Activated CD8-positive, alpha-beta memory T cell treated with anti-CD3 and anti-CD28 coated beads, Interleukin-2, amount 10 ng/mL, durations not matched to agents 7 days and 5 days (primary cell): Measurements from ENCODE around the gene TRIM50. TPM values are rescaled to one million over a fixed set of nuclear protein-coding genes. Genes with fewer than 3 reads are reported as not detected.
"Not testable (repeated sequence)": the region's sequence is repeated elsewhere in the genome, so short reads cannot be mapped to it uniquely, and the experiment has no call there.

ENCODE experiments used
- ATAC-seq: fragments of 150-1000 bp; cut with Tn5 transposase; one replicate; pipeline ENCODE4 v1.10.0; 2021; ENCODE audit warnings: moderate library complexity
- CTCF ChIA-PET: fragments of 350-600 bp; sonication (Branson Sonifier 250); formaldehyde crosslinking; loops from one replicate; lab custom pipeline; 2021; ENCODE audit warnings: antibody characterized with exemption; lab: Charles Lee
- DNase-seq: peaks from one replicate; pipeline ENCODE4 v3.0.0-alpha.2; 2020
- H3K27ac Mint-ChIP-seq: one replicate; pipeline ENCODE4 v1.8.0; 2021; ENCODE audit warnings: mild to moderate bottlenecking, mixed read lengths
- H3K27me3 Mint-ChIP-seq: one replicate; pipeline ENCODE4 v1.8.0; 2021; ENCODE audit warnings: mixed read lengths
- H3K36me3 Mint-ChIP-seq: one replicate; pipeline ENCODE4 v1.8.0; 2021; ENCODE audit warnings: mild to moderate bottlenecking, mixed read lengths
- H3K4me1 Mint-ChIP-seq: one replicate; pipeline ENCODE4 v1.8.0; 2021; ENCODE audit warnings: mixed read lengths
- H3K4me3 Mint-ChIP-seq: one replicate; pipeline ENCODE4 v1.8.0; 2021; ENCODE audit warnings: mild to moderate bottlenecking, moderate library complexity, mixed read lengths
- H3K9me3 Mint-ChIP-seq: one replicate; pipeline ENCODE4 v1.8.0; 2022; ENCODE audit warnings: low read depth, mixed read lengths
- total RNA-seq, 2 experiments: library from RNA; stranded (reverse); gene quantifications; one replicate each; pipeline ENCODE4 v1.2.3, GENCODE V29; 2021

Gene TRIM50
- total RNA-seq, result not detected

DNA sequence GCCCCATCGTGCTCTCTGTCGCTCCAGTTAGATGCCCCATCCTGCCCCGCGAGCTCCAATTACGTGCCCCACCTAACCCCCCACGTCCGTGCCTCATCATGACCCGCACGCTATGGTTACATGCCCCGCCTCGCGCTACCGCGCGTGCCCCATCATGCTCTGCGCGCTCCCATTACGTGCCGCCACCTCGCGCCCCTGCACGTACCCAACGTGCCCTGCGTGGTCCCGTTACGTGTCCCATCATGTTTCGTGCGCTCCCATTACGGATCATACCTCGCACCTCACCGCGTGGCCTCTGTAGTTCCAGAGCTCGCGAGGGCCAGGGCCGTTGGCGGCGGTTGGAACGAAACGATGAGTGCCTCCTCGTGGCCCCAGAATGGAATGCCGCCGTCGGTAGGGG is at the start of gene TRIM50, which contains the start of gene FKBP6:
TSS of gene TRIM50 (minus strand) at position 161 of the 400 bp plus-strand sequence. CDS start 3,295 bp downstream, outside the sequence.
TSS of gene FKBP6 (plus strand) at position 240 of the 400 bp plus-strand sequence. CDS start 268 bp downstream, outside the sequence.
- H3K36me3 Mint-ChIP-seq, H3K27ac Mint-ChIP-seq, H3K4me3 Mint-ChIP-seq, H3K9me3 Mint-ChIP-seq, CTCF ChIA-PET, ATAC-seq, H3K27me3 Mint-ChIP-seq, DNase-seq: not testable (repeated sequence)
- H3K4me1 Mint-ChIP-seq, result peaks cover 14% of the 10 kb centered on the region

DNA sequence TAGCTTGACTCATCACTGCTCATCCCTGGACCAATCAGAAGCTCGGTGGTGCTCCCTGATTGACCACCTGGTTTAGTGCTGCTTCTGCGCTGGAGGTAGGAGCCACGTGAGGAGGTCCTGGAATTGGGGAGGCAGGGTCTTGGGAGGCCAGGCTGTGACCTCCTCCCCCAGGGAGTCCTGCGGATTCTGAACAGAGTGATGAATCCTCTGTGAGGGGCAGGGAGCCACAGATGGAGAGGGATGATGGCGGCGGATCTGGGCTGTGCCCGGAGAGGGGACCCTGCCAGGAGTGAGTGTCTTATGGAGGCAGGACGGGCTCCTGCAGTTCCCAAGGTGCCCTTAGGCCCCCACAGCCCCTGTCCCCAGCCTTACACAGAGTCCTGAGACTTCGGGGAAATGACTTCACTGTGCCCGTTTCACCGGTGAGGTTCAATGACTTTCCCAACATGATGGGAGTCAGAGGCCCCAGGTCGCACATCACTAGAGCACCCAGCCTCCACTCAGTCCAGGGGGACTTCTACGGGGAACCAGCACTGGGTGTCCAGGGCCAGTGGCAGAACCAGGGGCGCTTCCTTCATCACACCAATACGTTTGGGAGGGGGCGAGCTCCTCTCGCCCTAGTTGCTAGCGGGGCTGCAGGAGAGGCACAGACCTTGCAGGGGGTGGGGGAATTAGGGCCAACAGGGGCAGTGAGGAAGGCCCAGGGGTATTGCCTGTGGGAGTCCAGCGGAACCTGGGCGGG is 49.0 kb upstream of the TRIM50 start:
- Mint-ChIP-seq H3K27ac (no peak overlapping the region), H3K36me3 (no peaks in the 10 kb centered on the region), H3K4me1 (no peaks in the 10 kb centered on the region), H3K4me3 (no peak overlapping the region), H3K9me3 (no peaks in the 10 kb centered on the region), H3K27me3 (peaks cover 19% of the 10 kb centered on the region)
- no peak for DNase-seq
- ATAC-seq, result no peak
- CTCF ChIA-PET, result no interaction called here

GRCh38 chr7:73376262-73376661 is 48.4 kb upstream of the TRIM50 start:
- H3K4me1 Mint-ChIP-seq, H3K27ac Mint-ChIP-seq, CTCF ChIA-PET, ATAC-seq, H3K4me3 Mint-ChIP-seq, DNase-seq, H3K36me3 Mint-ChIP-seq, H3K9me3 Mint-ChIP-seq: not testable (repeated sequence)
- peaks cover 19% of the 10 kb centered on the region for H3K27me3 Mint-ChIP-seq

DNA sequence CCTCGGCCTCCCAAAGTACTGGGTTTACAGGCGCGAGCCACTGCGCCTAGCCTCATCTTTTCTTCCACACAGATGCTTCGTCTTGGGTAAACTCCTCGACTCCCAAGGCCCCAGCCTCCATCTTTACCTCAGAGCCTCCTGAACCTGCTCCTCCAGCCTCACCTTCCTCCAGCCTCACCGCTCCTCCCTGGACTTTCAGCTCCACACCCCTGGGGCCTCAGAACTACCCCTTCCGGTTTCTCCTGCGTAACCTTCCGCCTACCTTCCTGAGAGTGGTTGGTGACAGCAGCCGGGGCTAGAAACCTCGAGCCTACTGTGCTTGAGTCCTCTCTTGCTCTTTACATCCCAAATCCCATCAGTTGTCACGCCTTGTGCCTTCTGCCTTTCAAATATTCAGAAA is 45.9 kb upstream of the TRIM50 start:
- DNase-seq (no peak), ATAC-seq (no peak)
- no peaks in the 10 kb centered on the region for H3K4me1 Mint-ChIP-seq
- H3K27ac Mint-ChIP-seq, result no peak overlapping the region
- CTCF ChIA-PET, result no interaction called here
- peaks cover 16% of the 10 kb centered on the region for H3K27me3 Mint-ChIP-seq
- H3K4me3 Mint-ChIP-seq, result no peak overlapping the region
- H3K9me3 Mint-ChIP-seq, result no peaks in the 10 kb centered on the region
- H3K36me3 Mint-ChIP-seq, result no peaks in the 10 kb centered on the region

DNA sequence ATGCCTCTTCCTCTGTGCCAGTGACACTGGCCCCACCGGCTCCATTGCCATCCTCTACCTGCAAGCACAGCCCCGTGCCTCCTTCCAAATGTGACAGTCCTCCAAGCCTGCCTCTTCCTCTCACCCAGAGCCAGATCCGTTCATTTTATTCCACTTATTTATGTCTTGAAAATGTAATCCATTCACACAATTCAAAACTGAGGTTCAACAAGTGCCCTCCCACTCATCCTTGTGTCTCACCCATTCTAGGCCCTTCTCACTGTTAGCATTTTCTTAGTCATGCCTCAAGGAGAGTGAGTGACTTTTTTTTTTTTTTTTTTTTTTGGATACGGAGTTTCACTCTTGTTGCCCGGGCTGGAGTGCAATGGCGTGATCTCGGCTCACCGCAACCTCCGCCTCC is 41.7 kb upstream of the TRIM50 start:
- H3K4me3 Mint-ChIP-seq, result no peak overlapping the region
- no peak overlapping the region for H3K27ac Mint-ChIP-seq
- H3K9me3 Mint-ChIP-seq, result no peaks in the 10 kb centered on the region
- CTCF ChIA-PET, result no interaction called here
- no peak for ATAC-seq
- H3K27me3 Mint-ChIP-seq, result peaks cover 6% of the 10 kb centered on the region
- H3K36me3 Mint-ChIP-seq, result no peaks in the 10 kb centered on the region
- DNase-seq, result no peak
- H3K4me1 Mint-ChIP-seq, result no peaks in the 10 kb centered on the region

- CTCF ChIA-PET, result no interaction called here
- Mint-ChIP-seq H3K9me3 (no peaks in the 10 kb centered on the region), H3K4me3 (no peak overlapping the region), H3K27me3 (peaks cover 6% of the 10 kb centered on the region), H3K4me1 (no peaks in the 10 kb centered on the region), H3K36me3 (no peaks in the 10 kb centered on the region), H3K27ac (no peak overlapping the region)
- ATAC-seq (no peak), DNase-seq (no peak)
Measured at GRCh38 chr7:73369009-73369408, 41.1 kb upstream of the TRIM50 start.

DNA sequence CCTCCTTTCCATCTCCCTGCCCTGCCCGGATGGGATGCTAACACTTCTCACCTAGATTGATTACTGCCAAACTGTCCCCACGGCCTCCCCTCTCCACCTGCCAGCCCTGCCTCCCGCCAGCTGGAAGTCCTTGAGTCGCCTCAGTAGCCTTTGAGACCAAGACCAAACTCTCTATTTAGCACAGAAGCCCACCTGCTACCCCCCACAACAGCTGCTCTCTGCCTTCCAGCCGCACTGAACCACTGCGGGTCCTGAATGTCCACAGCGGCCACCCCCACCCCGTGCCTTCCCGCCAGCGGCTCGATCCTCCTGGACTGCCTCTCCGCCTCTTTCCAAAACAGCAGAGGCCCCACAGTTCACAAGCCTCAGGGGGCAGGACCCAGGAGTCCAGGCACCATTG is 39.1 kb upstream of the TRIM50 start:
- Mint-ChIP-seq H3K9me3 (no peaks in the 10 kb centered on the region), H3K4me3 (no peak overlapping the region), H3K4me1 (no peaks in the 10 kb centered on the region), H3K27ac (no peak overlapping the region), H3K36me3 (no peaks in the 10 kb centered on the region), H3K27me3 (peaks cover 6% of the 10 kb centered on the region)
- CTCF ChIA-PET, result no interaction called here
- ATAC-seq, result no peak
- no peak for DNase-seq

DNA sequence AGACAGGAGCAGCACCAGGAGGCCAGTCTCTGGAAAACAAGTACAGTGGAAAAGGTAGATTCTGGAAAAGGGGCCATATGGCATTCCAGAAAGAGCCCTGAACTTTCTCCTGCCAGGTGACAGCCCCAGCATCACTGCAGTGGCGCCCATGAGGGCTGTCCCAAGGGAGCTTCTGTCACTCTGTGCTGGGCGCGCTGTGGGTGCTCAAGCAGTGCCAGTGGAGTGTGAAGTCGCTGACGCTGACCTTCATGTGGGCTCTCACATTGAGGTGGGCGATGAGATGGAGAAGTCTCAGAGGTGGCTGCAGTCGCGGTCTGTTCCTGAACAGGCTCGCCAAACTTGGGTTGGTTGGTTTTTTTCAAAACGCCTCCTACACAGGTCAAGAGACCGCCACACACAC is 38.2 kb upstream of the TRIM50 start:
- Mint-ChIP-seq H3K27me3 (peaks cover 6% of the 10 kb centered on the region), H3K36me3 (no peaks in the 10 kb centered on the region), H3K27ac (no peak overlapping the region), H3K9me3 (no peaks in the 10 kb centered on the region), H3K4me1 (no peaks in the 10 kb centered on the region), H3K4me3 (no peak overlapping the region)
- no peak for ATAC-seq
- no peak for DNase-seq
- CTCF ChIA-PET, result no interaction called here

- Mint-ChIP-seq H3K4me1 (no peaks in the 10 kb centered on the region), H3K36me3 (no peaks in the 10 kb centered on the region), H3K4me3 (no peak overlapping the region), H3K27ac (no peak overlapping the region), H3K27me3 (peaks cover 9% of the 10 kb centered on the region), H3K9me3 (no peaks in the 10 kb centered on the region)
- CTCF ChIA-PET, result interaction anchor here (0.6 kb wide), 1 partner anchor 1645 kb away, joined by 3 read pairs; no protein-coding TSS in a partner anchor
- ATAC-seq, result no peak
- DNase-seq, result no peak
Measured at GRCh38 chr7:73364006-73364728, 36.3 kb upstream of the TRIM50 start.

GRCh38 chr7:73363225-73364005 is 35.5 kb upstream of the TRIM50 start:
- no peak overlapping the region for H3K4me3 Mint-ChIP-seq
- ATAC-seq (no peak), DNase-seq (no peak)
- no peaks in the 10 kb centered on the region for H3K9me3 Mint-ChIP-seq
- H3K27me3 Mint-ChIP-seq, result peaks cover 11% of the 10 kb centered on the region
- no peaks in the 10 kb centered on the region for H3K36me3 Mint-ChIP-seq
- H3K27ac Mint-ChIP-seq, result no peak overlapping the region
- H3K4me1 Mint-ChIP-seq, result no peaks in the 10 kb centered on the region
- CTCF ChIA-PET, result interaction anchor here (0.6 kb wide), 1 partner anchor 1646 kb away, joined by 3 read pairs; no protein-coding TSS in a partner anchor

DNA sequence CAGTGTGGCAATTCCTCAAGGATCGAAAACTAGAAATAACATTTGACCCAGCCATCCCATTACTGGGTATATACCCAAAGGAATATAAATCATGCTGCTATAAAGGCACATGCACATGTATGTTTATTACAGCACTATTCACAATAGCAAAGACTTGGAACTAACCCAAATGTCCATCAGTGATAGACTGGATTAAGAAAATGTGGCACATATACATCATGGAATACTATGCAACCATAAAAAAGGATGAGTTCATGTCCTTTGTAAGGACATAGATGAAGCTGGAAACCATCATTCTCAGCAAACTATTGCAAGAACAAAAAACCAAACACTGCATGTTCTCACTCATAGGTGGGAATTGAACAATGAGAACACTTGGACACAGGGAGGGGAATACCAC is 32.7 kb upstream of the TRIM50 start:
- CTCF ChIA-PET, H3K36me3 Mint-ChIP-seq, ATAC-seq, H3K27ac Mint-ChIP-seq, DNase-seq, H3K9me3 Mint-ChIP-seq, H3K4me1 Mint-ChIP-seq, H3K4me3 Mint-ChIP-seq: not testable (repeated sequence)
- peaks cover 12% of the 10 kb centered on the region for H3K27me3 Mint-ChIP-seq

DNA sequence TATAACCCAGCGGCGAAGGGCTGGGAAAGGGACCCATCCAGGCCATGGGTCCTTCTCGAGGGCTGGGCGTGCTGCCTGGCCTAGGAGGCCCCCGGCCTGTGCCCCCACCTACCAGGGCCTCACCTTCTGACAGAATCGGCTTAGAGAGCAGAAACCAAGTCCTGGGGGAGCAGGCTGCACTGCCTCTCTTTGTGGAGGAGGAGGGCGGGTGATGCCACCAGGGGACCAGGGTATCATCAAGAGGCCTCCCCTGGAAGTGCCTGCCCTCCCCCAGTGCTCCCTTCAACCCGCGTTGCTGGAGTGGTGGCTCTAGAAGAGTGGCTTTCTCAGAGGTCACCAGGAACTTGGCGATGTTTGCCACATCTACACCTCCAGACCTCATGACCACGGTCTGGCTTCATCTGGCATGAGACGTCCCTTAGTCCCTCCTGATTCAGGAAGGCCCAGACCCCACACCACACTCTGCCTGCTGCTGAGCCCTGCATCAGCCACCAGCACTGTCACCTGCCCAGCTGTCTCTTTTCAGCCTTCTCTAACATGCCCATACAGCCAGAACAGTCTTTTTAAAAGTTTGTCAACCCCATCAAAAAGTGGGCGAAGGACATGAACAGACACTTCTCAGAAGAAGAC is 32.0 kb upstream of the TRIM50 start:
- Mint-ChIP-seq H3K4me3 (no peak overlapping the region), H3K27ac (no peak overlapping the region), H3K4me1 (peaks cover 4% of the 10 kb centered on the region), H3K27me3 (peaks cover 12% of the 10 kb centered on the region), H3K9me3 (no peaks in the 10 kb centered on the region), H3K36me3 (no peaks in the 10 kb centered on the region)
- ATAC-seq (no peak), DNase-seq (no peak)
- CTCF ChIA-PET, result no interaction called here

DNA sequence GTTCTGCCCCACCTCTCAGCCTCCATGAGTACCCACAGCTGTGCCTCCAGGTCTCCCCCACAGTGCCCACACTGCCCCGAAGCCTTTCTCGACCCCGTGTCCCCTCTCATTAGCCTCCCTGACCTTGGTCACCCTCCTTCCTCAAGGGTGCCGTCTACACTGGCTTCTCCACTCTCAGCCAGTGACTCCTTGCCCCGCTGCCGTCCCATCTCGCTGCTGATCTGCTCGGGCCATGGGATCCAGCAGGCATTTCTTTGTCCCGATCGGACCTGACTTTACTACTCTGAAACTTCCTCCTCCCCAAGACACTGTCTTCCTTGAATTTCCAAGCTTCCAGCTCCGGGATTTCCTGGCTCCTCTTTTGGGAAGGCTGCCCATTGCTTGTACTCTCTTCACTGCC is 31.4 kb upstream of the TRIM50 start:
- no peak overlapping the region for H3K27ac Mint-ChIP-seq

More for the DNA sequence above, 31.4 kb upstream of the TRIM50 start:
- H3K9me3 Mint-ChIP-seq, result no peaks in the 10 kb centered on the region
- no peaks in the 10 kb centered on the region for H3K36me3 Mint-ChIP-seq
- no peak for DNase-seq
- ATAC-seq, result no peak
- H3K4me1 Mint-ChIP-seq, result peaks cover 4% of the 10 kb centered on the region
- CTCF ChIA-PET, result no interaction called here
- peaks cover 12% of the 10 kb centered on the region for H3K27me3 Mint-ChIP-seq
- no peak overlapping the region for H3K4me3 Mint-ChIP-seq
